RKO (cell line): ENCODE data around the gene FBXW9.
A peak's percentile ranks its signal among the peaks of the same experiment; 100 is the strongest.
"Not testable (repeated sequence)": the region's sequence is repeated elsewhere in the genome, so short reads cannot be mapped to it uniquely, and the experiment has no call there.

ENCODE experiments used
- DNase-seq: peaks from one replicate; pipeline ENCODE4 v3.0.0-alpha.2; 2016; ENCODE audit warnings: low spot score

FBXW9 gene

GRCh38 chr19:12696366-12697335, at the start of gene FBXW9:
Gene FBXW9 (minus strand): TSS chr19:12696631. CDS start chr19:12696581, 50 bp downstream.
- peak; percentile 92 for DNase-seq

- DNase-seq: no peak
Measured at GRCh38 chr19:12745166-12745897, 48.9 kb upstream of the FBXW9 start.

DNA sequence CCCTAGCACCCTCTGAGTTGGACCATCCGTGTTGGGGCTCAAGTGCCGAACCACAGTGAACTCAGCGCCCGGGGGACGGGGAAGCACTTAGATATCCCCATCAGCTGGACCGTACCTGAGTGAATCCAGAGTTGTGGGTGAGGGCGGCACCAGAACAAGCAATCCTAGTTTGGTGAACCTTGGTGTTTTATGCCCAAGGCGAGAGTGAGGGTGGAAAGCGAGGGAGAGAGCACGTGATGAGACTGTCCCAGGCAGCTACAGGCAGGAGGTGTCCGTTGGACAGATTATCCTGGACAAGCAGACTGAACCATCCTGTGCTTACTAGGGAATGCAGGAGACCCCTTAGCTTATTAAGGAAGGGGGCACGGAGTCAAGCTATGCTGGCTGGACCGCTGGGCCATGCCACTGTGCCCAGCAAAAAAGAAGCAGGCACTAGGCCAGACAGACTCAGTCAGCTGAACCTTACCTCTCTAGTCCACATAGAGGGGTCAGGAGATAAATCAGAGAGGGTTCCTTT, 41.5 kb upstream of the FBXW9 start:
- DNase-seq: no peak

DNA sequence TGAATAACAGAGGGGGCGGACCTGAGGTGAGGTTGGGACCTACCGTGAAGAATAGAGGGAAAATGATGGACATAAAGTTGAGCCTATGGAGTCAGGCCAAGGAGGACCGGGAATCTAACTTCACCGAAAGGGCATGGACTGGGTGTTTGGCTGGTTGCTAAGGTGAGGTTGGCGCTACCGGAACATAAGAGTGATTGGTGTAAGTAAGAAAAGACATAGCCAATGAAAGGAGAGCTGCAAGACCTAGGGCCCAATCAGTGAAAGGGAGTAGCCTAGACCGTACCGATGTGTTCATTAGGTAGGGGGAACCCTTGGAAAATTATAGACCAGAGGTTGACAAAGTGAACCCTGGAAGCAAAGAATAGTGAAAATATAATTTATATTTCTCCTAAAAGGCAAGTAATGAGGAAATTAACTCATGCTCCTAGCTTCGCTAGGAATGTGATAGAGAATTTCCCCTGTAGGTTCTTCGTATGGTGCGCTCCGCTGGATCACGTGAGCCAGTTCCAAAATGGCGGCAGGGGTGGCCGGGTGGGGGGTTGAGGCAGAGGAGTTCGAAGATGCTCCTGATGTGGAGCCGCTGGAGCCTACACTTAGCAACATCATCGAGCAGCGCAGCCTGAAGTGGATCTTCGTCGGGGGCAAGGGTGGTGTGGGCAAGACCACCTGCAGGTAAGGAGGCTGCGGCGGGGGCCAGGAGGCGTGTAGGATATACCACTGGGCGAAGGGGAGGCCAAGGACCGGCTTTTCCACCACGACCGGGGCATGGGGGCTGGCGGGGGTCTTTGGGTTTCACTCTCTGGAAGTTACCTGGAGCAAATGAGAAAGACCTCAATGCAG, 40.8 kb upstream of the FBXW9 start, which contains the start of gene GET3:
Gene GET3 (plus strand): TSS at position 503 of the 840 bp plus-strand sequence. CDS start 9 bp downstream, at position 512.
- peak; percentile 99 for DNase-seq

DNA sequence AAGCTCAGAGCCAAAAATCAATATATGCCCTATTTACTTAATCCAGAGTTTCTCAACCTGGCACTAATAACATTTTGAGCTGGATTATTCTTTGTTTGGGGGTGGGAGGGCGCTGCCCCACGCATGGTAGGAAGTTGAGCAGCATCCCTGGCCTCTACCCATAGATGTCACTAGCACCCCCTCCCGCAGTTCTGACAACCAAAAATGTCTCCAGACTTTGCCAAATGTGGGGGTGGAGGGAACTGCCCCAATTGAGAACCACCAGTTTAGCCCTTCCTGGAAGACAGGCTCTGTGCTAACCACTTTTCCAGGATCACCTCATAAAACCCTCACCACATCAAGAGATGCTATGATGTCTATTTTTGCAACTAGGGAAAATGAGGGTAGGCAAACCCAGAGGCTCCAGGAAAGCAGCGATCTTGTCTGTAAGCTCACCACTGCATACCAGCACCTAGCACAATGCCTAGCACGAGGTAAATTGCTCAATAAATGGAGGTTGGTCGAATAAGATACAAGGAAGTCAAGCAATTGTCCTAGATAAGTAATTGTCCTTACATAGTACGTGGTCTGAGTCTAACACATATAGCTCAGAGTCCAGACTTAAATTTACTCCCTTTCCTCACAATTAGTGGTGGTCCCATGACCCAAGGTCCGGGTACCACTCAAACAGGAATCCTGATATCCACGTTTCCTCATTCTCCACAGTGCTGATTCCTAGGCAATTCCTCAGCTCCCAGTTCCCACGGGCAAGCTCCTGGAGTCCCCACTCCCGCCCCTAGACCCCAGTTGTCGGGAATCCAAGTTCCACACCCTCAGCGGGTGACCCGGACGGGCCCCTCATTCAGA, 37.2 kb upstream of the FBXW9 start:
- peak; percentile 85 for DNase-seq

DNA sequence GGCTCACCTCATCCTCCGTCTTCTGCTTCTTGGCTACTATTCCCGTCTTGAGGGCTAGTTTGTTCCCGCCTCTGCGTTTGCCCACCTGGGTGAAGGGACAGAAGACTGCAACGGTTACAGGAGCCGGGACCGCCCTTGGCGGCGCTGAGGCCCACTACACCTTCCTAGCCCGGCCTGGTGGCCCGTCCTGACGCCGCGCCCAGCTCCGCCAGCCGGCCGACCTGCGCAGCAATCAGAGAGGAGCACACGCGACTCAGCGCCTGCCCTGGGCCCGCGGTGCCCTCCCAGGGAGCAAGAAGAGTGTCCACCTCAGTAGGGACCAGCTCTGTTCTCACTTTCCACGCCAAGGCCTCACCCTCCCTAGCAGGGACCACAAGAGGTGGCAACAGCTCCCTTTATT, 34.9 kb upstream of the FBXW9 start:
- DNase-seq: no peak

- no peak for DNase-seq
Measured at GRCh38 chr19:12730064-12730463, 33.6 kb upstream of the FBXW9 start.

DNA sequence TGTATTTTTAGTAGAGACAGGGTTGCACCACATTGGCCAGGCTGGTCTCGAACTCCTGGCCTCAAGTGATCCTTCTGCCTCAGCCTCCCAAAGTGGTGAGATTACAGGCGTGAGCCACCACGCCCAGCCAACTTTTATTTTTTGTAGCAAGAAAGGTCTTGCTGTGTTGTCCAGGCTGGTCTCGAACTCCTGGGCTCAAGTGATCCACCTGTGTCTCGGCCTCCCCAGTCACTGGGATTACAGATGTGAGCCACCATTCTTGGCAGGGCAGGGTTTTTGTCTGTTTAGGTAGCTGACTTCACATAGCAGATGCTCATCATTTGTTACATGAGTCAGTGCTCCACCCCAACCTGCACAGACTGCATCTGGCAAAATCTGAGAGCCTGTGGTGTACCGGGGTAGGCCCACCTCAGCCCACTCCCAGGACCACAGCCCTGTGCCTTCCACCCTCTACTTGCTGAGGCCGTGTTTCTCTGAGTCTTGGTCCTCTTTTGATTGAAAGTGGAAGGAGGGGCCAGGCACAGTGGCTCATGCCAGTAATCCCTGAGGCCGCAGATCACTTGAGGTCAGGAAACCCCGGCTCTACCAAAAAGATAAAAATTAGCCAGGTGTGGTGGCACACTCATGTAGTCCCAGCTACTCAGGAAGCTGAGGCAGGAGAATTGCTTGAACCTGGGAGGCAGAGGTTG, 31.5 kb upstream of the FBXW9 start:
- no peak for DNase-seq

GRCh38 chr19:12726988-12727316, 30.5 kb upstream of the FBXW9 start:
- no peak for DNase-seq

DNA sequence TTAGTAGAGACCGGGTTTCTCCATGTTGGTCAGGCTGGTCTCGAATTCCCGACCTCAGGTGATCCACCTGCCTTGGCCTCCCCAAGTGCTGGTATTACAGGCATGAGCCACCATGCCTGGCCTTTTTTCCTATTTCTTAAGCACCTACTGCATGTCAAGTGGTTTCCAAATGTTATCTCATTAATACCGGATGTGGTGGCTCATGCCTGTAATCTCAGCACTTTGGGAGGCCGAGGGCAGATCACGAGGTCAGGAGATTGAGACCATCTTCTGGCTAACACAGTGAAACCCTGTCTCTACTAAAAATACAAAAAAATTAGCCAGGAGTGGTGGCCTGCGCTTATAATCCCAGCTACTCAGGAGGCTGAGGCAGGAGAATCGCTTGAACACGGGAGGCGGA, 29.2 kb upstream of the FBXW9 start:
- DNase-seq: not testable (repeated sequence)

- DNase-seq: peak; percentile 85
Measured at GRCh38 chr19:12723641-12724426, 27.4 kb upstream of the FBXW9 start, which contains the start of gene TNPO2. Gene TNPO2 (minus strand): TSS chr19:12723932. CDS start chr19:12720977, 2,955 bp downstream.

DNA sequence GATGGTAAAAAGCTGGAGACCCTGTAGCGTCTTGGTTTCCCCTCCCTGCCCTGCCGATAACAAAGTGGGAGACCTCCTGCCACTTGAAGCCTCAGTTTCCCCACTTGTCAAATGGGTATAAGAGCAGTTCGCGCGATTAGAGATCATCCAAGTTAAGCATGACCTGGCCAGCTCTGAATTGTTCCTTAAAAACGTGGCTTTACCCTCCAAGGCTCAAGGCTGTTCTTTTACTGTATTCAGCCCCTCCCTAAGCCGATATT, 26.9 kb upstream of the FBXW9 start:
- peak; percentile 55 for DNase-seq

- DNase-seq: peak; percentile 99
Measured at GRCh38 chr19:12722566-12723380, 26.3 kb upstream of the FBXW9 start.

DNA sequence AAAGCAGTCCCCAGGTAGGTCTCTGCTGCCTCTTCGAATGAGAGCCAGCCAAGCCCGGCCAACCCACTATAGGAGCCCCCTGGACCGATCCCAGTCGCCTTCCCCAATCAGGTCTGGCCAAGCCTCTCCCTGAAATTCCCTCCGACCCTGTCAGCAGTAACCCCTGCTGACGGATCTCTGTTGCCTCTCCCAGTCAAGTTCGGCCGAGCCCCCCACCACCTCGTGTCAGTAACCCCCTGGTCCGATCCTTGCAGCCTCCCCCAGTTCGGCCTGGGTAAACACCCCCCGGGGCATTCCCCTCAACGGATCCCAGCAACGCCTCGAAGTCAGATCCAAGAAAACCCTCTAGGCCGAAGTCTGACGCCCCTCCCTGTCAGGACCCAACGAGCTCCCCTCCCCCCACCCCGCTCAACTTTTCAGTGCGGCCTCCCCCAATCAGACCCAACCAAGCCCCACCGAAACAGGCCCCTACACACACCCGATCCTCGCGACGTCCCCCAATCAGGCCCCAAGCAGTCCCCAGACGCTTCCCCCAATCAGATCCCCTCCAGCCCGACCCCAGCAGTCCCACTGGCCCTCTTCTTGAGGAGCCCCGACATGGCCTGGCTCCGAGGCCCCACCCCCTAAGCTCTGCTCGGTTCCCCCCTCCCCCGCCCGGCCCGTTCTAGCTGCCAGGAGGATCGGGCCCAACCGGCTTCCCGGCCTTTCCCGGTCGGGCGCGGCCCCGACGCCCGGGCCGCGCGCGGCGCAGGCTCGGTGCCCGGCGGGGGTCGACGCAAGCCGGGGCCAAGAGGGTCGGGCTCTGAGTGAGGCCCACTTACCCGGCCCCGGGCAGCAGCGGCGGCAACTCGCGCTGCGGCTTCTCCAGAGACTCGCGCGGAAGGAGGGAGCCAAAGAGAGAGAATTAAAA, 25.5 kb upstream of the FBXW9 start:
- peak; percentile 68 for DNase-seq

DNA sequence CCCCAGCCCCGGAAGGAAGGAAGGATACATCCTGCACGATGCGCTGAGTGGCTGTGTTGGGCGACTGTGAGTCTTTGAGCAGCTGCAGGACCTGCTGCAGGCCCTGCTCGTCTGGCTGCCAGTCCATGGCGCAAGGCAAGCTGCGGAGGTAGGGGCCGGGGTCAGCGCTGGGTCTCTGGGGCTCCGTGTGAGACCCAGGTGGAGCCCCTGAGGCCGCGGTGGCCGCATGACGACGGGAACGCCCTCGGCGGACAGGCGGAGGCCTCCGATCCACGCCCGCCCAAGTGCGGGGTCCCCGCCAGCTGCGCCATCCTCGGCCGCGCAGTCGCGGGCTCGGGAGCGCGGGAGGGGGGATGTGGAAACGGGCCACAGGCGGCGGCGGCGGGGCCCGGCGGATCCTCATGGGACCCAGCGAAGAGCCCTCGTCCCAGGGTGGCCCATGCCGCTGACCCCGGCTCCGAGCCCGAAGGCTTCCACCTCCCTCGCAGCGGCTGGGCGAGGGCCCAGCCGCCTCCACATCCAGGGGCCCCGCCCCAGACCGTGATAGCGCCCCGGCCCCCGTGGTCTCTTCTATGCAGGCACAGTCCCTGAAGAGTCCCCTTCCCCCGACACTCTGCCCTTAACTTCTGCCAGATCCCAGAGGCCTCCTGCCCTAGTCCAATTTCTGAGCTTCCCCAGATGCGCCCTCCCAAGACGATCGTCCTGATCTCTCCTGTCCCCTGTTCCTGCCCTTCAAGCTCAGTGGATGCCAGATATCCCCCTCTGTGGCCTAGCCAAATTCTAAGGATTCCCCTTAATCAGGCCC, 24.6 kb upstream of the FBXW9 start:
- DNase-seq: peak; percentile 47

DNA sequence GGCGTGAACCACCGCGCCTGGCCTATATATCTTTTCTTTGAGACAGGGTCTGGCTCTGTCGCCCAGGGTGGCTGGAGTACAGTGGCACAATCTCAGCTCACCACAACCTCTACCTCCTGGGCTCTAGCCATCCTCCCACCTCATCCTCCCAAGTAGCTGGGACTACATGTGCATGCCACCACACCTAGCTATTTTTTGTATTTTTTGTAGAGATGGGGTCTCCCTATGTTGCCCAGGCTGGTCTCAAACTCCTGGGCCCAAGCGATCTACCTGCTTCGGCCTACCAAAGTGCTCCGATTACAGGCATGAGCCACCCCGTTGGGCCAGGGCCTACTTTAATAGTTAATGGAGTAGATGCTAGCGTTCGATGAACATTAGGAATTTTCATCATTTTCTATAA, 23.9 kb upstream of the FBXW9 start:
- DNase-seq: no peak

- DNase-seq: no peak
Measured at GRCh38 chr19:12715929-12716328, 19.5 kb upstream of the FBXW9 start.
